Tibial nerve (tissue), 4 donors: ENCODE results near the gene MYMK. TPM values are rescaled to one million over a fixed set of nuclear protein-coding genes. Genes with fewer than 3 reads are reported as not detected.
A peak's percentile ranks its signal among the peaks of the same experiment; 100 is the strongest.

Experiments used
- DNase-seq, 2 donors: peaks; one replicate each; pipeline ENCODE4 v3.0.0-alpha.2; 2019; ENCODE audit warnings: low spot score in 2 of 2
- H3K27ac ChIP-seq, 4 donors: fragments of 200-600 bp; sonication (generic) in 3 of 4; one replicate each; pipeline ENCODE4 v1.5.1; 2017 to 2019; ENCODE audit warnings: mild to moderate bottlenecking in 1 of 4
- H3K27me3 ChIP-seq, 2 donors: fragments of 200-600 bp; sonication (generic) in 1 of 2; one replicate each; pipeline versions ENCODE4 v1.5.1 to v1.6.0; 2017 to 2019
- H3K36me3 ChIP-seq, 3 donors: fragments of 200-600 bp; sonication (generic); one replicate each; pipeline ENCODE4 v1.5.1; 2018 to 2019
- H3K4me1 ChIP-seq, 4 donors: fragments of 200-600 bp; sonication (generic) in 3 of 4; one replicate each; pipeline ENCODE4 v1.5.1; 2017 to 2019
- H3K4me3 ChIP-seq, 4 donors: fragments of 200-600 bp; sonication (generic) in 3 of 4; one replicate each; pipeline ENCODE4 v1.5.1; 2017 to 2019; ENCODE audit warnings: mild to moderate bottlenecking in 1 of 4, moderate library complexity in 1 of 4
- H3K9me3 ChIP-seq, 4 donors: fragments of 200-600 bp; sonication (generic) in 3 of 4; one replicate each; pipeline ENCODE4 v1.5.1; 2017 to 2019
- CTCF ChIP-seq, 5 experiments: fragments of 200-600 bp in 3 of 5; fragments of 450-650 bp in 2 of 5; sonication (generic) in 3 of 5; IDR thresholded peaks; one replicate each; pipeline ENCODE4 v1.5.1; 2016 to 2019; ENCODE audit warnings: antibody characterized with exemption in 5 of 5, mild to moderate bottlenecking in 3 of 5, moderate library complexity in 2 of 5
- EP300 ChIP-seq, 2 donors: sonication (generic); formaldehyde crosslinking; IDR thresholded peaks; one replicate each; pipeline ENCODE4 v1.6.1; 2017; ENCODE audit warnings: antibody characterized with exemption in 2 of 2, mild to moderate bottlenecking in 1 of 2
- POLR2A ChIP-seq, 2 donors: fragments of 450-650 bp; IDR thresholded peaks; one replicate each; pipeline ENCODE4 v1.6.1; 2017; ENCODE audit warnings: antibody characterized with exemption in 2 of 2, mild to moderate bottlenecking in 2 of 2, moderate library complexity in 2 of 2
- WGBS, 2 donors: methylation state at CpG; one replicate each; pipeline ENCODE4 v1.1.5; 2018; 5-methylcytosine and 5-hydroxymethylcytosine counted together
- total RNA-seq, 4 donors: library from RNA; depleted of rRNA; stranded (reverse); fragments of >200 nt; gene quantifications; one replicate each; pipeline ENCODE4 v1.1.0, GENCODE V29; 2016

Gene MYMK
- total RNA-seq, 4 donors from 2014 or later, result 1.4 to 8.3 TPM; not detected in 2

- H3K36me3 ChIP-seq, result no peaks in the 10 kb centered on the region
- peaks cover 0 to 3% of the 10 kb centered on the region in 2 donors for H3K27me3 ChIP-seq
- no peaks in the 10 kb centered on the region for H3K9me3 ChIP-seq
- no peak overlapping the region for H3K27ac ChIP-seq
- peaks cover 0 to 33% (median 7%) of the 10 kb centered on the region in 4 donors for H3K4me1 ChIP-seq
- DNase-seq, result no peak
- no peak overlapping the region for H3K4me3 ChIP-seq
- no peak for TF ChIP-seq CTCF (IDR thresholded peaks at IDR 0.05)
- 77 to 86% methylated on average over 9 of the region's 9 CpGs for WGBS, 2 donors
Measured at GRCh38 chr9:133516961-133517350, 7.8 kb downstream of the MYMK start.

- H3K36me3 ChIP-seq, result no peaks in the 10 kb centered on the region
- WGBS, 2 donors, result 64 to 77% methylated on average over 8 to 11 of the region's 11 CpGs
- H3K27ac ChIP-seq, result no peak overlapping the region
- no peak for DNase-seq
- H3K4me3 ChIP-seq, result no peak overlapping the region
- peaks cover 0 to 3% of the 10 kb centered on the region in 2 donors for H3K27me3 ChIP-seq
- TF ChIP-seq EP300 (IDR thresholded peaks at IDR 0.05), result no peak
- no peak for TF ChIP-seq CTCF (IDR thresholded peaks at IDR 0.05)
- no peak for TF ChIP-seq POLR2A (IDR thresholded peaks at IDR 0.05)
- H3K4me1 ChIP-seq, result peaks cover 0 to 33% (median 7%) of the 10 kb centered on the region in 4 donors
- no peaks in the 10 kb centered on the region for H3K9me3 ChIP-seq
Measured at GRCh38 chr9:133516256-133516960, 8.4 kb downstream of the MYMK start.

- no peak for DNase-seq
- no peak for TF ChIP-seq POLR2A (IDR thresholded peaks at IDR 0.05)
- TF ChIP-seq EP300 (IDR thresholded peaks at IDR 0.05), result no peak
- no peak for TF ChIP-seq CTCF (IDR thresholded peaks at IDR 0.05)
- H3K9me3 ChIP-seq, result no peaks in the 10 kb centered on the region
- H3K27me3 ChIP-seq, result peaks cover 0 to 3% of the 10 kb centered on the region in 2 donors
- H3K4me3 ChIP-seq, result no peak overlapping the region
- whole genome bisulfite sequencing, 2 donors, result 86 to 88% methylated on average over 15 to 17 of the region's 17 CpGs
- no peaks in the 10 kb centered on the region for H3K36me3 ChIP-seq
- no peak overlapping the region for H3K27ac ChIP-seq
- peaks cover 0 to 33% (median 7%) of the 10 kb centered on the region in 4 donors for H3K4me1 ChIP-seq
Measured at GRCh38 chr9:133515615-133516255, 9.0 kb downstream of the MYMK start.

GRCh38 chr9:133515240-133515610, 9.5 kb downstream of the MYMK start:
- TF ChIP-seq POLR2A (IDR thresholded peaks at IDR 0.05) (no peak), CTCF (IDR thresholded peaks at IDR 0.05) (no peak), EP300 (IDR thresholded peaks at IDR 0.05) (no peak)
- 72 to 88% methylated on average over 2 to 7 of the region's 10 CpGs for WGBS, 2 donors
- no peaks in the 10 kb centered on the region for H3K36me3 ChIP-seq

More at GRCh38 chr9:133515240-133515610, 9.5 kb downstream of the MYMK start:
- Histone ChIP-seq H3K27ac (peak overlapping the region in 1 of 4 donors; percentile 49), H3K27me3 (peaks cover 0 to 3% of the 10 kb centered on the region in 2 donors), H3K4me1 (peaks cover 0 to 38% (median 7%) of the 10 kb centered on the region in 4 donors), H3K9me3 (no peaks in the 10 kb centered on the region), H3K4me3 (no peak overlapping the region)
- DNase-seq, result no peak
